ENCODE results near the gene NOXO1.

NOXO1 gene

GRCh38 chr16:2009164-2009711 is 28.0 kb upstream of the NOXO1 start:
- Histone ChIP-seq H3K4me1 (ENCODE audit: control insufficient read depth, insufficient read depth, low read length) (peaks cover 10% of the 10 kb centered on the region), H3K4me3 (ENCODE audit: low read depth, low read length) (peak overlapping the region; percentile 91), H3K27me3 (ENCODE audit: control insufficient read depth, insufficient read depth, low read length) (no peaks in the 10 kb centered on the region), H3K9me3 (ENCODE audit: control insufficient read depth, insufficient read depth, low read length) (no peaks in the 10 kb centered on the region), H3K9ac (ENCODE audit: low read depth, low read length) (peak overlapping the region; percentile 89), H3K36me3 (ENCODE audit: control insufficient read depth, insufficient read depth, low read length) (peaks cover 6% of the 10 kb centered on the region)

GRCh38 chr16:2008631-2009163 is 27.4 kb upstream of the NOXO1 start:
- Histone ChIP-seq H3K27me3 (ENCODE audit: control insufficient read depth, insufficient read depth, low read length) (no peaks in the 10 kb centered on the region), H3K4me1 (ENCODE audit: control insufficient read depth, insufficient read depth, low read length) (peaks cover 10% of the 10 kb centered on the region), H3K9ac (ENCODE audit: low read depth, low read length) (peak overlapping the region; percentile 89), H3K36me3 (ENCODE audit: control insufficient read depth, insufficient read depth, low read length) (peaks cover 6% of the 10 kb centered on the region), H3K4me3 (ENCODE audit: low read depth, low read length) (peak overlapping the region; percentile 91), H3K9me3 (ENCODE audit: control insufficient read depth, insufficient read depth, low read length) (no peaks in the 10 kb centered on the region)

GRCh38 chr16:2008009-2008526 is 26.8 kb upstream of the NOXO1 start:
- H3K4me3 ChIP-seq (ENCODE audit: low read depth, low read length) = peak overlapping the region; percentile 91
- no peaks in the 10 kb centered on the region for H3K27me3 ChIP-seq (ENCODE audit: control insufficient read depth, insufficient read depth, low read length)
- peaks cover 11% of the 10 kb centered on the region for H3K36me3 ChIP-seq (ENCODE audit: control insufficient read depth, insufficient read depth, low read length)
- H3K9ac ChIP-seq (ENCODE audit: low read depth, low read length) = no peak overlapping the region
- peaks cover 12% of the 10 kb centered on the region for H3K4me1 ChIP-seq (ENCODE audit: control insufficient read depth, insufficient read depth, low read length)
- no peaks in the 10 kb centered on the region for H3K9me3 ChIP-seq (ENCODE audit: control insufficient read depth, insufficient read depth, low read length)

DNA sequence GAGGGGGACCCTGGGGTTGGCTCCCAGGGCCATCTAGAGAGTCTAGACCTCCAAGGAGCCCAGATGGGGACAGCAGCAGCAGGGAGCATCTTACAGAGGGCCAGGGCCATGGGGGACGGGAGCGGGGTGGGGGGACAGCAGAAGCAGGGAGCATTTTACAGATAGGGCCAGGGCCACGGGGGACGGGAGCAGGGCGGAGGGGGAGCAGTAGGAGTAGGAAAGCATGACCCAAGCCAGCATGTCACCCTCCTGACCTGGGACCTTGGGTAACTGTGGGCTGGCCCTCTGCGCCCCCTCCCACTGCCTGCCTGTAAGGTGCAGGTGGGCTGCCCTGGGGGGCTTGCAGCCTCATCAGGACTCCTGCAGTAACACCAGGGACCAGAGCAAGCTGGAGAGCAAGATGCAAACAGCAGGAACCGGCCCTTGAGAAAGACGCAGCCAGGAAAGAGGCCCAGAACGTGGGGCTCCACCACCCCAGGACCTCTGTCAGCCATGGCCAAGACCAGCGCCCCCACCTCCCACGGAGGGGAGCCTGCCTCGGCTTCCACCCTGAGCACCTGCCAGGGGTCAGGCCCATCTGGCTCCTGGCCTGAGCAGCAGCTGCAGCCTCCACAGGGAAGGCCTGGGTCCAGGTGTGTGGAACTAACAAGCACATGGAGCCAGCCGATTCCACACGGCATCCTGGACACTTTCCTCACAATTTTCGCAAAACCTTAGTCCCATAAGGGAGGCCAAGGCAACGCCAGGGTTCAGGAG is 26.0 kb upstream of the NOXO1 start:
- Histone ChIP-seq H3K4me3 (ENCODE audit: low read depth, low read length) (no peak overlapping the region), H3K4me1 (ENCODE audit: control insufficient read depth, insufficient read depth, low read length) (peaks cover 12% of the 10 kb centered on the region), H3K9me3 (ENCODE audit: control insufficient read depth, insufficient read depth, low read length) (no peaks in the 10 kb centered on the region), H3K36me3 (ENCODE audit: control insufficient read depth, insufficient read depth, low read length) (peaks cover 19% of the 10 kb centered on the region), H3K27me3 (ENCODE audit: control insufficient read depth, insufficient read depth, low read length) (no peaks in the 10 kb centered on the region), H3K9ac (ENCODE audit: low read depth, low read length) (no peak overlapping the region)

GRCh38 chr16:2006317-2006716 is 25.0 kb upstream of the NOXO1 start:
- Histone ChIP-seq H3K36me3 (ENCODE audit: control insufficient read depth, insufficient read depth, low read length) (peaks cover 28% of the 10 kb centered on the region), H3K4me3 (ENCODE audit: low read depth, low read length) (no peak overlapping the region), H3K9me3 (ENCODE audit: control insufficient read depth, insufficient read depth, low read length) (no peaks in the 10 kb centered on the region), H3K4me1 (ENCODE audit: control insufficient read depth, insufficient read depth, low read length) (peaks cover 12% of the 10 kb centered on the region), H3K9ac (ENCODE audit: low read depth, low read length) (no peak overlapping the region), H3K27me3 (ENCODE audit: control insufficient read depth, insufficient read depth, low read length) (no peaks in the 10 kb centered on the region)

DNA sequence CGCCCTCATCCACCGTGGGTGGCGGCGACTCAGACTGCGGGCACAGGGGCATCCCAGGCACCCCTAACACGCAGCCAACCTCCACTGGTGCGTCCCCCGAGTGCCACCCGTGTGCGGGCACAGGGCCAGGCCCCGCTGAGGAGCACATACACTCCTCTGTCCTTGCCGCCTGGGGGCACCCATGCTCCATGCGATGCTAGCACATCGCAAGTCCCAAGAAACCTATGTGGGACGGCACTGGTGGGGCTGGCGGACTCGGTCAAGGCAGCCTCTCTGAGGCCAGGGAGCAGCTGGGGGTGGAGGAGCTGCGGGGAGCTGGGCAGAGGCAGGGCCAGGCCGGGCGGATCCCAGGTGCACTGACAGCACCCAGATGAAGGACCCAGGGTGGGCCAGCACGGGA is 24.4 kb upstream of the NOXO1 start:
- Histone ChIP-seq H3K4me1 (ENCODE audit: control insufficient read depth, insufficient read depth, low read length) (peaks cover 12% of the 10 kb centered on the region), H3K9me3 (ENCODE audit: control insufficient read depth, insufficient read depth, low read length) (no peaks in the 10 kb centered on the region), H3K36me3 (ENCODE audit: control insufficient read depth, insufficient read depth, low read length) (peaks cover 34% of the 10 kb centered on the region), H3K9ac (ENCODE audit: low read depth, low read length) (no peak overlapping the region), H3K4me3 (ENCODE audit: low read depth, low read length) (no peak overlapping the region), H3K27me3 (ENCODE audit: control insufficient read depth, insufficient read depth, low read length) (no peaks in the 10 kb centered on the region)

GRCh38 chr16:2004795-2005517 is 23.7 kb upstream of the NOXO1 start:
- Histone ChIP-seq H3K27me3 (ENCODE audit: control insufficient read depth, insufficient read depth, low read length) (no peaks in the 10 kb centered on the region), H3K4me3 (ENCODE audit: low read depth, low read length) (no peak overlapping the region), H3K9me3 (ENCODE audit: control insufficient read depth, insufficient read depth, low read length) (no peaks in the 10 kb centered on the region), H3K4me1 (ENCODE audit: control insufficient read depth, insufficient read depth, low read length) (peaks cover 7% of the 10 kb centered on the region), H3K9ac (ENCODE audit: low read depth, low read length) (no peak overlapping the region), H3K36me3 (ENCODE audit: control insufficient read depth, insufficient read depth, low read length) (peaks cover 40% of the 10 kb centered on the region)

GRCh38 chr16:2003827-2004641 is 22.8 kb upstream of the NOXO1 start:
- no peak overlapping the region for H3K4me3 ChIP-seq (ENCODE audit: low read depth, low read length)
- no peak overlapping the region for H3K9ac ChIP-seq (ENCODE audit: low read depth, low read length)
- peaks cover 49% of the 10 kb centered on the region for H3K36me3 ChIP-seq (ENCODE audit: control insufficient read depth, insufficient read depth, low read length)

DNA sequence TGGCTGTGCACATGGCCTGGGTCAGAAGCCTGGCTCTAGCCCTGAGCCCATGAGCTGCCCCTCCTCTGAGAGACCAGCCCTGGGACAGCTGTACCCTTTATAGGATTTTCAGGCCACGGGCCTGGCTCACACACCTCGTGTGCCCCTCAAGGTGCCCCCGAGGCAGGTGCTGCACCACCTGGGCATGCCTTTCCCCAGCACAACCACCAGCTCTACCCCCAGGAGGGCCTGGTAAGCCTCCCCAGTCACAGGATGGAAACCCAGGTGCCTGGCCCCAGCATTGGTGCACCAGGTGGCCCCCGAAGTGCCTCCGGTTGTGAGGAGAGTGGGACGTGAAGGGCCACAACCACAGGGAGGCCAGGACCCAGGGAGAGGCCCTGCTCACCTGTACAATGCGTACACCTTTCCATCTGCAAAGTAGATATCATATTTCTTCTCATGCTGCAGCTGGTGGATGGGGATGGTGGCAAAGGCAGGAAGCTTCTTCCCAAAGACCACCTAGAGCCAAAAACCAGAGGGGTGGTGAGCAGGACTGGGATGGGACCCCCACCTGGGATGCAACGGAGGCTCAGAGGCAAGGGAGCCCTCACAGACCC is 22.1 kb upstream of the NOXO1 start:
- Histone ChIP-seq H3K9ac (ENCODE audit: low read depth, low read length) (no peak overlapping the region), H3K27me3 (ENCODE audit: control insufficient read depth, insufficient read depth, low read length) (no peaks in the 10 kb centered on the region), H3K36me3 (ENCODE audit: control insufficient read depth, insufficient read depth, low read length) (peaks cover 52% of the 10 kb centered on the region), H3K4me3 (ENCODE audit: low read depth, low read length) (no peak overlapping the region), H3K4me1 (ENCODE audit: control insufficient read depth, insufficient read depth, low read length) (peaks cover 5% of the 10 kb centered on the region), H3K9me3 (ENCODE audit: control insufficient read depth, insufficient read depth, low read length) (no peaks in the 10 kb centered on the region)

More at GRCh38 chr16:2003827-2004641, 22.8 kb upstream of the NOXO1 start:
- no peaks in the 10 kb centered on the region for H3K9me3 ChIP-seq (ENCODE audit: control insufficient read depth, insufficient read depth, low read length)
- H3K4me1 ChIP-seq (ENCODE audit: control insufficient read depth, insufficient read depth, low read length) = peaks cover 7% of the 10 kb centered on the region
- no peaks in the 10 kb centered on the region for H3K27me3 ChIP-seq (ENCODE audit: control insufficient read depth, insufficient read depth, low read length)

DNA sequence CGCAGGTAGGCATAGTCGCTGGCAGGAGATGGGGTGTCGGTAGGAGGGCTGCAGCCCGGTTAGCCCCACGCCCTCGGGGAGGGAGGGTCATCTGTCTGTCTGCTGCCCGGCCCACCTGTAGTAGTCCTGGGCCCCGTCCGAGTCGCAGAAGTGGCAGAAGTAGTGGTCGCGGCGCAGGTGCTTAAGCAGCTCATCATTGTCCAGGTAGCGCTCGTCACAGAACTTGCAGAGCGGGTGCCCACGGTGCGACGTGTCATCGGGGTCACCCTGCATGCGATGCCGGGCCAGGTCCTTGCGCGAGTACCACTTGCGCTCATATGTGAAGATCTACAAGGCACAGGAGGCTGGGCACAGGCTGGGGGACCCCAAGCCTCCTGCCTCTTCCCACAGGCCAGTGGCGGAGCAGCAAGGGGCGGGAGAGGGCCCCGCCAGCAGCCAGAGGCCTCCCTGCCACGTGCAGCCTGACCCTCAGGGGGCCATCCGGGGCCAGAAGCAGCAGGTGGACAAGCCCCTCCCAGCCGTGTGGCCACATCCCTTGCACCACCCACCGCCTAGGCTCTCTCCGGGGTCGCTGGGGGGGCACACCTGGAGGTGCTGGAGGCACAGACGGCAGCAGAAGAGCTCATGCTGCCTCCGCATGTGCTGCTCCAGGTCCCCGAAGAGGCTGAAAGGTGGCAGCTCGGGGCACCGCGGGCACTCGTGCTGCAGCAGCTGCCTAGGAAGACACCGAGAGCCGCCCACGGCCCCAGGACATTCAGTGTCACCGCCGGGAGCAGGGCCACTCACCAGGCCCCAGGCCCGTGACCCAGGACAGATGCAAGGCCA is 21.3 kb upstream of the NOXO1 start:
- no peak overlapping the region for H3K9ac ChIP-seq (ENCODE audit: low read depth, low read length)
- H3K36me3 ChIP-seq (ENCODE audit: control insufficient read depth, insufficient read depth, low read length) = peaks cover 58% of the 10 kb centered on the region
- H3K4me1 ChIP-seq (ENCODE audit: control insufficient read depth, insufficient read depth, low read length) = peaks cover 2% of the 10 kb centered on the region

More for the DNA sequence above, 21.3 kb upstream of the NOXO1 start:
- no peaks in the 10 kb centered on the region for H3K9me3 ChIP-seq (ENCODE audit: control insufficient read depth, insufficient read depth, low read length)
- H3K4me3 ChIP-seq (ENCODE audit: low read depth, low read length) = no peak overlapping the region
- no peaks in the 10 kb centered on the region for H3K27me3 ChIP-seq (ENCODE audit: control insufficient read depth, insufficient read depth, low read length)
